Activated CD4-positive, alpha-beta memory T cell treated with anti-CD3 and anti-CD28 coated beads for 36 hours (primary cell): ENCODE data around the gene DNAJC1. TPM values are rescaled to one million over a fixed set of nuclear protein-coding genes. Genes with fewer than 3 reads are reported as not detected.

Source experiments
- CTCF ChIA-PET: fragments of 350-600 bp; sonication (Branson Sonifier 250); formaldehyde crosslinking; loops from one replicate; lab custom pipeline; 2021; ENCODE audit warnings: antibody characterized with exemption, inconsistent platforms; lab: Charles Lee
- POLR2A ChIA-PET: fragments of 350-600 bp; sonication (Branson Sonifier 250); formaldehyde crosslinking; loops from one replicate; lab custom pipeline; 2021; ENCODE audit warnings: antibody characterized with exemption; lab: Charles Lee
- DNase-seq: peaks from one replicate; pipeline ENCODE4 v3.0.0-alpha.2; 2020
- H3K27ac Mint-ChIP-seq: one replicate; pipeline ENCODE4 v1.8.0; 2021; ENCODE audit warnings: mixed read lengths
- H3K27me3 Mint-ChIP-seq: one replicate; pipeline ENCODE4 v1.8.0; 2021; ENCODE audit warnings: mixed read lengths
- H3K36me3 Mint-ChIP-seq: one replicate; pipeline ENCODE4 v1.8.0; 2021; ENCODE audit warnings: mixed read lengths
- H3K4me1 Mint-ChIP-seq: one replicate; pipeline ENCODE4 v1.8.0; 2021; ENCODE audit warnings: low read depth, mixed read lengths
- H3K4me3 Mint-ChIP-seq: one replicate; pipeline ENCODE4 v1.8.0; 2021; ENCODE audit warnings: mild to moderate bottlenecking, mixed read lengths
- H3K9me3 Mint-ChIP-seq: one replicate; pipeline ENCODE4 v1.8.0; 2021; ENCODE audit warnings: mixed read lengths
- intact Hi-C: fragments of 100-400 bp; cut with micrococcal nuclease; formaldehyde crosslinking; loops from one replicate; pipeline ENCODE4 v1.15.1; 2023
- total RNA-seq, 2 experiments: library from RNA; stranded (reverse); gene quantifications; one replicate each; pipeline ENCODE4 v1.2.3, GENCODE V29; 2021

DNAJC1 gene
- total RNA-seq, 2 experiments from 2014 or later = 24.0 to 24.8 TPM

- no peak for DNase-seq
- Mint-ChIP-seq H3K27me3 (no peaks in the 10 kb centered on the region), H3K36me3 (peaks cover 1% of the 10 kb centered on the region), H3K9me3 (no peaks in the 10 kb centered on the region), H3K27ac (no peak overlapping the region), H3K4me3 (no peak overlapping the region), H3K4me1 (no peaks in the 10 kb centered on the region)
- ChIA-PET CTCF (no interaction called here), POLR2A (no interaction called here)
- intact Hi-C loops = no loop called here
Measured at GRCh38 chr10:21771219-21771618, 232.3 kb downstream of the DNAJC1 start.

GRCh38 chr10:21769041-21769440 lies 234.5 kb downstream of the DNAJC1 start:
- no peaks in the 10 kb centered on the region for H3K9me3 Mint-ChIP-seq
- CTCF ChIA-PET = no interaction called here
- H3K36me3 Mint-ChIP-seq = peaks cover 3% of the 10 kb centered on the region
- H3K4me1 Mint-ChIP-seq = peaks cover 4% of the 10 kb centered on the region
- H3K27me3 Mint-ChIP-seq = no peaks in the 10 kb centered on the region
- intact Hi-C loops = no loop called here
- POLR2A ChIA-PET = no interaction called here
- no peak for DNase-seq
- no peak overlapping the region for H3K4me3 Mint-ChIP-seq
- no peak overlapping the region for H3K27ac Mint-ChIP-seq

- POLR2A ChIA-PET = no interaction called here
- Mint-ChIP-seq H3K27me3 (no peaks in the 10 kb centered on the region), H3K27ac (peak overlapping the region; percentile 23), H3K9me3 (no peaks in the 10 kb centered on the region), H3K4me3 (no peak overlapping the region), H3K36me3 (peaks cover 3% of the 10 kb centered on the region), H3K4me1 (peaks cover 4% of the 10 kb centered on the region)
- CTCF ChIA-PET = no interaction called here
- no peak for DNase-seq
- intact Hi-C loops = no loop called here
Measured at GRCh38 chr10:21764466-21765189, 238.9 kb downstream of the DNAJC1 start.

GRCh38 chr10:21760332-21760731 lies 243.2 kb downstream of the DNAJC1 start:
- CTCF ChIA-PET = no interaction called here
- peaks cover 4% of the 10 kb centered on the region for H3K4me1 Mint-ChIP-seq
- POLR2A ChIA-PET = no interaction called here
- no peak overlapping the region for H3K27ac Mint-ChIP-seq
- H3K4me3 Mint-ChIP-seq = no peak overlapping the region
- no peaks in the 10 kb centered on the region for H3K27me3 Mint-ChIP-seq
- H3K36me3 Mint-ChIP-seq = peaks cover 7% of the 10 kb centered on the region
- DNase-seq = no peak
- no peaks in the 10 kb centered on the region for H3K9me3 Mint-ChIP-seq
- intact Hi-C loops = no loop called here

- no peaks in the 10 kb centered on the region for H3K4me1 Mint-ChIP-seq
- CTCF ChIA-PET = no interaction called here
- no peaks in the 10 kb centered on the region for H3K9me3 Mint-ChIP-seq
- POLR2A ChIA-PET = no interaction called here
- no peak overlapping the region for H3K27ac Mint-ChIP-seq
- H3K4me3 Mint-ChIP-seq = no peak overlapping the region
- intact Hi-C loops = no loop called here
- no peak for DNase-seq
- H3K27me3 Mint-ChIP-seq = no peaks in the 10 kb centered on the region
- peaks cover 4% of the 10 kb centered on the region for H3K36me3 Mint-ChIP-seq
Measured at GRCh38 chr10:21759232-21759631, 244.3 kb downstream of the DNAJC1 start.

- Mint-ChIP-seq H3K36me3 (peaks cover 4% of the 10 kb centered on the region), H3K9me3 (no peaks in the 10 kb centered on the region), H3K4me3 (no peak overlapping the region), H3K4me1 (no peaks in the 10 kb centered on the region), H3K27me3 (no peaks in the 10 kb centered on the region), H3K27ac (no peak overlapping the region)
- intact Hi-C loops = no loop called here
- ChIA-PET CTCF (no interaction called here), POLR2A (no interaction called here)
- DNase-seq = no peak
Measured at GRCh38 chr10:21758696-21759095, 244.8 kb downstream of the DNAJC1 start.

GRCh38 chr10:21758239-21758638 lies 245.3 kb downstream of the DNAJC1 start:
- intact Hi-C loops = no loop called here
- no peak for DNase-seq
- Mint-ChIP-seq H3K9me3 (no peaks in the 10 kb centered on the region), H3K4me1 (no peaks in the 10 kb centered on the region), H3K36me3 (peaks cover 4% of the 10 kb centered on the region), H3K27me3 (no peaks in the 10 kb centered on the region), H3K4me3 (no peak overlapping the region), H3K27ac (no peak overlapping the region)
- ChIA-PET POLR2A (no interaction called here), CTCF (no interaction called here)

- Mint-ChIP-seq H3K4me3 (no peak overlapping the region), H3K27ac (no peak overlapping the region), H3K9me3 (no peaks in the 10 kb centered on the region), H3K27me3 (no peaks in the 10 kb centered on the region), H3K4me1 (no peaks in the 10 kb centered on the region), H3K36me3 (peaks cover 4% of the 10 kb centered on the region)
- no peak for DNase-seq
- intact Hi-C loops = no loop called here
- ChIA-PET POLR2A (no interaction called here), CTCF (no interaction called here)
Measured at GRCh38 chr10:21757185-21757901, 246.2 kb downstream of the DNAJC1 start.

- CTCF ChIA-PET = no interaction called here
- no peaks in the 10 kb centered on the region for H3K4me1 Mint-ChIP-seq
- no peaks in the 10 kb centered on the region for H3K9me3 Mint-ChIP-seq
- H3K27me3 Mint-ChIP-seq = no peaks in the 10 kb centered on the region
- H3K27ac Mint-ChIP-seq = no peak overlapping the region
- no peak for DNase-seq
- POLR2A ChIA-PET = no interaction called here
- intact Hi-C loops = no loop called here
- H3K4me3 Mint-ChIP-seq = no peak overlapping the region
- peaks cover 4% of the 10 kb centered on the region for H3K36me3 Mint-ChIP-seq
Measured at GRCh38 chr10:21756707-21757106, 246.8 kb downstream of the DNAJC1 start.

GRCh38 chr10:21754410-21755011 lies 249.0 kb downstream of the DNAJC1 start:
- Mint-ChIP-seq H3K27me3 (no peaks in the 10 kb centered on the region), H3K4me1 (peaks cover 6% of the 10 kb centered on the region), H3K9me3 (no peaks in the 10 kb centered on the region), H3K4me3 (no peak overlapping the region), H3K36me3 (peaks cover 4% of the 10 kb centered on the region), H3K27ac (no peak overlapping the region)
- ChIA-PET POLR2A (no interaction called here), CTCF (no interaction called here)
- DNase-seq = no peak
- intact Hi-C loops = no loop called here

- H3K36me3 Mint-ChIP-seq = peaks cover 4% of the 10 kb centered on the region
- H3K27ac Mint-ChIP-seq = no peak overlapping the region
- CTCF ChIA-PET = no interaction called here
- no peaks in the 10 kb centered on the region for H3K9me3 Mint-ChIP-seq
- POLR2A ChIA-PET = no interaction called here
- peaks cover 6% of the 10 kb centered on the region for H3K4me1 Mint-ChIP-seq
- H3K27me3 Mint-ChIP-seq = no peaks in the 10 kb centered on the region
- intact Hi-C loops = no loop called here
- no peak for DNase-seq
- no peak overlapping the region for H3K4me3 Mint-ChIP-seq
Measured at GRCh38 chr10:21753497-21754270, 249.8 kb downstream of the DNAJC1 start.
